ENCODE data around the gene KCNIP4. TPM values are rescaled to one million over a fixed set of nuclear protein-coding genes. Genes with fewer than 3 reads are reported as not detected.

KCNIP4 gene
- total and polyA plus RNA-seq, 2 experiments from 2014 or later, result 0.14 to 0.63 TPM

- TF ChIP-seq ZNF331 (CRISPR knock-in tag; IDR thresholded peaks at IDR 0.05; ENCODE audit: low read depth) (no peak), EZH2 (IDR thresholded peaks at IDR 0.05; ENCODE audit: low read depth, unreplicated experiment) (no peak), NANOG (IDR thresholded peaks at IDR 0.05; ENCODE audit: borderline replicate concordance) (no peak), ETS1 (IDR thresholded peaks at IDR 0.05) (no peak), POLR2AphosphoS5 (IDR thresholded peaks at IDR 0.05; ENCODE audit: low read depth) (no peak), CREB1 (CRISPR knock-in tag; IDR thresholded peaks at IDR 0.05; ENCODE audit: low read depth) (no peak)
Measured at GRCh38 chr4:20984576-20984836, 964.1 kb downstream of the KCNIP4 start (continued).

- peaks cover 23% of the 10 kb centered on the region for H3K27me3 ChIP-seq (ENCODE audit: insufficient read depth)
Measured at GRCh38 chr4:20983763-20984575, 964.6 kb downstream of the KCNIP4 start.

More at GRCh38 chr4:20983763-20984575, 964.6 kb downstream of the KCNIP4 start:
- DNase-seq (ENCODE audit: low spot score) (peak; percentile 52), ATAC-seq (peak; percentile 85)
- Mint-ChIP-seq H3K9me3 (no peaks in the 10 kb centered on the region), H3K27ac (no peak overlapping the region), H3K4me3 (peak overlapping the region; percentile 71), H3K27me3 (ENCODE audit: insufficient read depth, low read depth, poor library complexity) (peaks cover 15% of the 10 kb centered on the region), H3K4me1 (peaks cover 29% of the 10 kb centered on the region), H3K36me3 (ENCODE audit: low read depth) (no peaks in the 10 kb centered on the region)
- peak overlapping the region; percentile 78 for H3K4me2 ChIP-seq
- H3K36me3 ChIP-seq (ENCODE audit: insufficient read depth), result no peaks in the 10 kb centered on the region
- no peaks in the 10 kb centered on the region for H3F3A ChIP-seq (replicated peaks; ENCODE audit: low read depth)
- peaks cover 4% of the 10 kb centered on the region; the same call in 1 of the 2 replicates for H3K9me2 ChIP-seq (ENCODE audit: insufficient read depth)
- H4K20me1 ChIP-seq (replicated peaks; ENCODE audit: insufficient read depth), result no peaks in the 10 kb centered on the region
- TF ChIP-seq JUNB (IDR thresholded peaks at IDR 0.05; ENCODE audit: unreplicated experiment) (no peak), STAT1 (IDR thresholded peaks at IDR 0.05; ENCODE audit: unreplicated experiment) (no peak), CTCF (conservative IDR thresholded peaks at IDR 0.05; ENCODE audit: low read depth in 2 of 2) (no peak), ZNF114 (CRISPR knock-in tag; IDR thresholded peaks at IDR 0.05) (no peak), CREB1 (CRISPR knock-in tag; IDR thresholded peaks at IDR 0.05; ENCODE audit: low read depth) (no peak)
- H3K79me2 ChIP-seq (replicated peaks; ENCODE audit: insufficient read depth), result no peaks in the 10 kb centered on the region
- H3K4me3 ChIP-seq, result peak overlapping the region; percentile 56
- H2AFZ ChIP-seq, result peak overlapping the region; percentile 95
- H3K27ac ChIP-seq (ENCODE audit: low read depth), result no peak overlapping the region
- H3K4me1 ChIP-seq (ENCODE audit: insufficient read depth), result peaks cover 12% of the 10 kb centered on the region
